ENCODE data around the gene CPTP. TPM values are rescaled to one million over a fixed set of nuclear protein-coding genes. Genes with fewer than 3 reads are reported as not detected.

The CPTP gene
- total RNA-seq, 1 donor from 2014 or later: 20.4 TPM

- Histone ChIP-seq H3K27me3 (no peaks in the 10 kb centered on the region), H3K9me3 (no peaks in the 10 kb centered on the region), H3K4me3 (no peak overlapping the region), H3K36me3 (peaks cover 17% of the 10 kb centered on the region), H3K4me1 (peaks cover 15% of the 10 kb centered on the region), H3K27ac (no peak overlapping the region)
- intact Hi-C loops (cut with DNase I): no loop called here
- DNase-seq: no peak
- no peak for TF ChIP-seq CTCF (IDR thresholded peaks at IDR 0.05)
- no peak for ATAC-seq
Measured at GRCh38 chr1:1329304-1330210, 5.0 kb downstream of the CPTP start.

- H3K9me3 ChIP-seq: no peaks in the 10 kb centered on the region
- no peak for TF ChIP-seq CTCF (IDR thresholded peaks at IDR 0.05)
- no peak for ATAC-seq
- DNase-seq: no peak
- intact Hi-C loops (cut with DNase I): no loop called here
- H3K27ac ChIP-seq: no peak overlapping the region
- H3K4me3 ChIP-seq: no peak overlapping the region
- peaks cover 17% of the 10 kb centered on the region for H3K36me3 ChIP-seq
- no peaks in the 10 kb centered on the region for H3K27me3 ChIP-seq
- peaks cover 11% of the 10 kb centered on the region for H3K4me1 ChIP-seq
Measured at GRCh38 chr1:1330366-1331067, 5.9 kb downstream of the CPTP start.

GRCh38 chr1:1331068-1331965 lies 6.7 kb downstream of the CPTP start, which contains the start of gene TAS1R3:
Gene TAS1R3 (plus strand): TSS chr1:1331280. CDS start chr1:1331346, 66 bp downstream.
- intact Hi-C loops (cut with DNase I): no loop called here
- Histone ChIP-seq H3K4me1 (peaks cover 4% of the 10 kb centered on the region), H3K36me3 (peaks cover 17% of the 10 kb centered on the region), H3K4me3 (no peak within 1 kb of the TSS), H3K9me3 (no peaks in the 10 kb centered on the region), H3K27me3 (no peaks in the 10 kb centered on the region), H3K27ac (no peak within 1 kb of the TSS)
- DNase-seq (no peak), ATAC-seq (no peak)
- no peak for TF ChIP-seq CTCF (IDR thresholded peaks at IDR 0.05)

DNA sequence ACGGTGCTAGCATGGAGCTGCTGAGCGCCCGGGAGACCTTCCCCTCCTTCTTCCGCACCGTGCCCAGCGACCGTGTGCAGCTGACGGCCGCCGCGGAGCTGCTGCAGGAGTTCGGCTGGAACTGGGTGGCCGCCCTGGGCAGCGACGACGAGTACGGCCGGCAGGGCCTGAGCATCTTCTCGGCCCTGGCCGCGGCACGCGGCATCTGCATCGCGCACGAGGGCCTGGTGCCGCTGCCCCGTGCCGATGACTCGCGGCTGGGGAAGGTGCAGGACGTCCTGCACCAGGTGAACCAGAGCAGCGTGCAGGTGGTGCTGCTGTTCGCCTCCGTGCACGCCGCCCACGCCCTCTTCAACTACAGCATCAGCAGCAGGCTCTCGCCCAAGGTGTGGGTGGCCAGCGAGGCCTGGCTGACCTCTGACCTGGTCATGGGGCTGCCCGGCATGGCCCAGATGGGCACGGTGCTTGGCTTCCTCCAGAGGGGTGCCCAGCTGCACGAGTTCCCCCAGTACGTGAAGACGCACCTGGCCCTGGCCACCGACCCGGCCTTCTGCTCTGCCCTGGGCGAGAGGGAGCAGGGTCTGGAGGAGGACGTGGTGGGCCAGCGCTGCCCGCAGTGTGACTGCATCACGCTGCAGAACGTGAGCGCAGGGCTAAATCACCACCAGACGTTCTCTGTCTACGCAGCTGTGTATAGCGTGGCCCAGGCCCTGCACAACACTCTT lies 7.6 kb downstream of the CPTP start:
- Histone ChIP-seq H3K27me3 (no peaks in the 10 kb centered on the region), H3K4me3 (no peak overlapping the region), H3K4me1 (peaks cover 4% of the 10 kb centered on the region), H3K27ac (no peak overlapping the region), H3K36me3 (peaks cover 16% of the 10 kb centered on the region), H3K9me3 (no peaks in the 10 kb centered on the region)
- no peak for DNase-seq
- ATAC-seq: no peak
- TF ChIP-seq CTCF (IDR thresholded peaks at IDR 0.05): no peak
- intact Hi-C loops (cut with DNase I): no loop called here

All from upper lobe of right lung (tissue), 1 donor.